Peyer's patch (tissue), 4 donors: ENCODE results near the gene KIF6. TPM values are rescaled to one million over a fixed set of nuclear protein-coding genes. Genes with fewer than 3 reads are reported as not detected.

Source experiments
- DNase-seq, 3 donors: peaks; one replicate each; pipeline ENCODE4 v3.0.0-alpha.2; 2017 to 2019
- H3K27ac ChIP-seq, 4 donors: fragments of 200-600 bp; sonication (generic); one replicate each; pipeline ENCODE4 v1.5.1; 2016 to 2019
- H3K27me3 ChIP-seq, 2 donors: fragments of 200-600 bp; sonication (generic); one replicate each; pipeline ENCODE4 v1.5.1; 2019
- H3K36me3 ChIP-seq, 3 donors: fragments of 200-600 bp; sonication (generic); one replicate each; pipeline ENCODE4 v1.5.1; 2016 to 2019
- H3K4me1 ChIP-seq, 4 donors: fragments of 200-600 bp; sonication (generic); one replicate each; pipeline ENCODE4 v1.5.1; 2016 to 2019
- H3K4me3 ChIP-seq, 4 donors: fragments of 200-600 bp; sonication (generic); 1 replicate in 3 of 4; 2 replicates in 1 of 4; pipeline ENCODE4 v1.5.1; 2016 to 2019; ENCODE audit warnings: mild to moderate bottlenecking in 1 of 4
- H3K9me3 ChIP-seq, 4 donors: fragments of 200-600 bp; sonication (generic); one replicate each; pipeline ENCODE4 v1.5.1; 2016 to 2019; ENCODE audit warnings: mild to moderate bottlenecking in 1 of 4
- CTCF ChIP-seq, 6 experiments: fragments of 450-650 bp in 4 of 6; fragments of 200-600 bp in 2 of 6; sonication (generic) in 1 of 6; IDR thresholded peaks; one replicate each; pipeline ENCODE4 v1.5.1; 2017 to 2019; ENCODE audit warnings: antibody characterized with exemption in 6 of 6, mild to moderate bottlenecking in 3 of 6, moderate library complexity in 1 of 6
- POLR2A ChIP-seq, 2 donors: fragments of 450-650 bp; IDR thresholded peaks; one replicate each; pipeline ENCODE4 v1.5.1; 2017; ENCODE audit warnings: antibody characterized with exemption in 2 of 2, mild to moderate bottlenecking in 2 of 2, moderate library complexity in 2 of 2
- total RNA-seq, 4 donors: library from RNA; depleted of rRNA; stranded (reverse); fragments of >200 nt; gene quantifications; one replicate each; pipeline ENCODE4 v1.1.0, GENCODE V29; 2016

KIF6 gene
- total RNA-seq, 4 donors from 2014 or later = 0.83 TPM; not detected in 3

- Histone ChIP-seq H3K4me3 (no peak overlapping the region), H3K36me3 (no peaks in the 10 kb centered on the region), H3K9me3 (no peaks in the 10 kb centered on the region), H3K27me3 (no peaks in the 10 kb centered on the region), H3K4me1 (peaks cover 0 to 6% (median 0%) of the 10 kb centered on the region in 4 donors), H3K27ac (no peak overlapping the region)
- TF ChIP-seq POLR2A (IDR thresholded peaks at IDR 0.05) (no peak), CTCF (IDR thresholded peaks at IDR 0.05) (no peak)
- DNase-seq = no peak
Observed at GRCh38 chr6:39470506-39470905, 254.7 kb downstream of the KIF6 start.

GRCh38 chr6:39468385-39468784, 256.8 kb downstream of the KIF6 start:
- no peak for TF ChIP-seq CTCF (IDR thresholded peaks at IDR 0.05)
- no peak for TF ChIP-seq POLR2A (IDR thresholded peaks at IDR 0.05)
- Histone ChIP-seq H3K27ac (no peak overlapping the region), H3K27me3 (no peaks in the 10 kb centered on the region), H3K4me1 (peaks cover 0 to 6% (median 0%) of the 10 kb centered on the region in 4 donors), H3K4me3 (no peak overlapping the region), H3K9me3 (no peaks in the 10 kb centered on the region), H3K36me3 (no peaks in the 10 kb centered on the region)
- DNase-seq = no peak

GRCh38 chr6:39466631-39467030, 258.6 kb downstream of the KIF6 start:
- peak in 1 of 3 donors; percentile 49 for DNase-seq
- Histone ChIP-seq H3K4me1 (peaks cover 0 to 6% (median 0%) of the 10 kb centered on the region in 4 donors), H3K9me3 (no peaks in the 10 kb centered on the region), H3K4me3 (no peak overlapping the region), H3K27ac (peak overlapping the region in 1 of 4 donors; percentile 8), H3K36me3 (no peaks in the 10 kb centered on the region), H3K27me3 (no peaks in the 10 kb centered on the region)
- TF ChIP-seq CTCF (IDR thresholded peaks at IDR 0.05) (no peak), POLR2A (IDR thresholded peaks at IDR 0.05) (no peak)

GRCh38 chr6:39465539-39465938, 259.7 kb downstream of the KIF6 start:
- Histone ChIP-seq H3K36me3 (no peaks in the 10 kb centered on the region), H3K27ac (no peak overlapping the region), H3K4me3 (no peak overlapping the region), H3K27me3 (no peaks in the 10 kb centered on the region), H3K4me1 (peaks cover 0 to 6% (median 0%) of the 10 kb centered on the region in 4 donors), H3K9me3 (no peaks in the 10 kb centered on the region)
- no peak for TF ChIP-seq CTCF (IDR thresholded peaks at IDR 0.05)
- no peak for TF ChIP-seq POLR2A (IDR thresholded peaks at IDR 0.05)
- DNase-seq = no peak

GRCh38 chr6:39464067-39464466, 261.1 kb downstream of the KIF6 start:
- Histone ChIP-seq H3K4me1 (peaks cover 0 to 6% (median 0%) of the 10 kb centered on the region in 4 donors), H3K4me3 (no peak overlapping the region), H3K27ac (no peak overlapping the region), H3K9me3 (no peaks in the 10 kb centered on the region), H3K36me3 (no peaks in the 10 kb centered on the region), H3K27me3 (no peaks in the 10 kb centered on the region)
- DNase-seq = no peak
- TF ChIP-seq POLR2A (IDR thresholded peaks at IDR 0.05) (no peak), CTCF (IDR thresholded peaks at IDR 0.05) (no peak)

- Histone ChIP-seq H3K4me3 (no peak overlapping the region), H3K9me3 (no peaks in the 10 kb centered on the region), H3K4me1 (no peaks in the 10 kb centered on the region), H3K27ac (no peak overlapping the region), H3K36me3 (no peaks in the 10 kb centered on the region), H3K27me3 (no peaks in the 10 kb centered on the region)
- no peak for DNase-seq
- TF ChIP-seq POLR2A (IDR thresholded peaks at IDR 0.05) (no peak), CTCF (IDR thresholded peaks at IDR 0.05) (no peak)
Observed at GRCh38 chr6:39453956-39454524, 271.2 kb downstream of the KIF6 start.
